ENCODE data around the gene PRPF8.
A peak's percentile ranks its signal among the peaks of the same experiment; 100 is the strongest.

Gene PRPF8

GRCh38 chr17:1649844-1650501, 34.7 kb downstream of the PRPF8 start, which contains the start of gene RILP:
TSS of gene RILP (minus strand) at chr17:1649866. CDS start at chr17:1649804, 62 bp downstream.
- no peak for TF ChIP-seq CTCF (IDR thresholded peaks at IDR 0.05; ENCODE audit: low read depth, low read length)
- H3K4me3 ChIP-seq (ENCODE audit: low read depth, low read length) = peak within 1 kb of the TSS; percentile 66

- no peak; the same call in 1 of the 2 replicates for TF ChIP-seq CTCF (IDR thresholded peaks at IDR 0.05; ENCODE audit: low read depth, low read length)
- peak overlapping the region; percentile 66 for H3K4me3 ChIP-seq (ENCODE audit: low read depth, low read length)
Observed at GRCh38 chr17:1648963-1649843, 35.5 kb downstream of the PRPF8 start.

- TF ChIP-seq CTCF (IDR thresholded peaks at IDR 0.05; ENCODE audit: low read depth, low read length) = peak; percentile 80; the same call in 1 of the 2 replicates
- H3K4me3 ChIP-seq (ENCODE audit: low read depth, low read length) = peak overlapping the region; percentile 20
Observed at GRCh38 chr17:1648173-1648962, 36.3 kb downstream of the PRPF8 start.

GRCh38 chr17:1647802-1648171, 36.9 kb downstream of the PRPF8 start:
- TF ChIP-seq CTCF (IDR thresholded peaks at IDR 0.05; ENCODE audit: low read depth, low read length) = no peak
- H3K4me3 ChIP-seq (ENCODE audit: low read depth, low read length) = no peak overlapping the region

- no peak for TF ChIP-seq CTCF (IDR thresholded peaks at IDR 0.05; ENCODE audit: low read depth, low read length)
- no peak overlapping the region for H3K4me3 ChIP-seq (ENCODE audit: low read depth, low read length)
Observed at GRCh38 chr17:1646199-1646875, 38.3 kb downstream of the PRPF8 start.

- TF ChIP-seq CTCF (IDR thresholded peaks at IDR 0.05; ENCODE audit: low read depth, low read length) = no peak
- no peak within 1 kb of the TSS for H3K4me3 ChIP-seq (ENCODE audit: low read depth, low read length)
Observed at GRCh38 chr17:1645207-1646171, 39.2 kb downstream of the PRPF8 start, which contains the start of gene SCARF1. TSS of gene SCARF1 (minus strand) at chr17:1645732. CDS start at chr17:1645697, 35 bp downstream.
